ENCODE measurements around the gene PAQR8. TPM values are rescaled to one million over a fixed set of nuclear protein-coding genes. Genes with fewer than 3 reads are reported as not detected.

The PAQR8 gene
- total RNA-seq, 2 donors from 2014 or later = 4.1 to 7.3 TPM

DNA sequence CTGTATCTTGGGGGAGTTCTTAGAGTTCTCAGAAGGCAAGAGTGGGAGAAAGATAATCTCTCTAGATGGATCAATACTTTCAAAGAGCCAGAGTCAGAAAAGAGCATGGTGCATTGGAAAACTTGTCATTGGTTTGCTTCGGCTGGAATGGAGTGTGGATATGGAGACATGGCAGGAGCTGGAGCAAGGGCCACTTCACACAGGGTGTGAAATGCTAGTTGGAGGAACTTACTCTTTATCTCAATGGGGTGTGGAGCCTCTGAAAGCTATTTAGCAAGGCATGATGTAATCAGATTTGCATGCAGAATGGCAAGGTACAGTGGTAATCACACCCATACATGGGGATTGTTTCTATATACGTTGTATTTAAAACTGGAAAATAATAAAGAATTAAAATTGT is 31.5 kb upstream of the PAQR8 start:
- Histone ChIP-seq H3K4me3 (no peak overlapping the region), H3K27me3 (replicated peaks; ENCODE audit: insufficient read depth) (no peaks in the 10 kb centered on the region), H3K36me3 (no peaks in the 10 kb centered on the region), H3K4me1 (ENCODE audit: control insufficient read depth in 1 of 2, low read depth in 2 of 2) (no peaks in the 10 kb centered on the region), H3K9me3 (no peaks in the 10 kb centered on the region), H3K27ac (no peak overlapping the region)
- no peak for ATAC-seq (ENCODE audit: insufficient number of reproducible peaks, low FRiP score, low read depth)
- TF ChIP-seq, protein P1, sequence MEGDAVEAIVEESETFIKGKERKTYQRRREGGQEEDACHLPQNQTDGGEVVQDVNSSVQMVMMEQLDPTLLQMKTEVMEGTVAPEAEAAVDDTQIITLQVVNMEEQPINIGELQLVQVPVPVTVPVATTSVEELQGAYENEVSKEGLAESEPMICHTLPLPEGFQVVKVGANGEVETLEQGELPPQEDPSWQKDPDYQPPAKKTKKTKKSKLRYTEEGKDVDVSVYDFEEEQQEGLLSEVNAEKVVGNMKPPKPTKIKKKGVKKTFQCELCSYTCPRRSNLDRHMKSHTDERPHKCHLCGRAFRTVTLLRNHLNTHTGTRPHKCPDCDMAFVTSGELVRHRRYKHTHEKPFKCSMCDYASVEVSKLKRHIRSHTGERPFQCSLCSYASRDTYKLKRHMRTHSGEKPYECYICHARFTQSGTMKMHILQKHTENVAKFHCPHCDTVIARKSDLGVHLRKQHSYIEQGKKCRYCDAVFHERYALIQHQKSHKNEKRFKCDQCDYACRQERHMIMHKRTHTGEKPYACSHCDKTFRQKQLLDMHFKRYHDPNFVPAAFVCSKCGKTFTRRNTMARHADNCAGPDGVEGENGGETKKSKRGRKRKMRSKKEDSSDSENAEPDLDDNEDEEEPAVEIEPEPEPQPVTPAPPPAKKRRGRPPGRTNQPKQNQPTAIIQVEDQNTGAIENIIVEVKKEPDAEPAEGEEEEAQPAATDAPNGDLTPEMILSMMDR (IDR thresholded peaks at IDR 0.05) = no peak
- DNase-seq (ENCODE audit: low spot score) = no peak

DNA sequence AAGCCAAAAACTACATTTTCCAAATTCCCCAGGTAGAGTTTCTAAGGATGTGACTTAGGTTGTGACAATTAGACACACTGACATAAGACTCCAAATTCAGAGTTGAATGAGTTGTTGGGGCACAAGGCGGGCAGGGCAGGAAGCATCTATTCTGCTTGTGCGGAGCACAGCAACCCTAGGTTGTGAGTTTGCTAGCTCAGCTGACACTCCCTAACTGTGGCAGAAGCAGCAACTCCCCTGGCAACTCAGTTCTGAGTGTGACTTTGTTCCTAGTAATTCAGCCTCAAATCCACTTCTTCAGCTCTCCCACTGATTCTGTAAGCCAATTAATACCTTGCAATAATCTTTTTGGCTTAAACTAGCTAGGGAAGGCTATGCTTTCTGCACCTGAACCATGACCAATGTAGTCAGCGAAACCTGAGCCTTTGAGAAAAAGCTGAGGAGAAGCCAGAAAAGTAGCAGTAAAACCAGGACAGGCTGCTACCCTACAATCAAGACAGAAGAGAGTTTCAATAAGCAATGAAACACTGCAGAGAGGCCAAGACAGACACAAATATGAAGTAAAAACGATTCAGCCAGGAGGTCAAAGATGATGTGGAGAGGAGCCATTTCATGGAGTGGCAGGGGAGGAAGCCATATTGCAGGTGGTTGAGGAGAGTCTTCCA is 30.0 kb upstream of the PAQR8 start:
- no peak for ATAC-seq (ENCODE audit: insufficient number of reproducible peaks, low FRiP score, low read depth)
- Histone ChIP-seq H3K27me3 (replicated peaks; ENCODE audit: insufficient read depth) (no peaks in the 10 kb centered on the region), H3K4me1 (ENCODE audit: control insufficient read depth in 1 of 2, low read depth in 2 of 2) (no peaks in the 10 kb centered on the region), H3K9me3 (no peaks in the 10 kb centered on the region), H3K27ac (no peak overlapping the region), H3K4me3 (no peak overlapping the region), H3K36me3 (no peaks in the 10 kb centered on the region)
- TF ChIP-seq, protein P1 (IDR thresholded peaks at IDR 0.05) = no peak
- no peak for DNase-seq (ENCODE audit: low spot score)

DNA sequence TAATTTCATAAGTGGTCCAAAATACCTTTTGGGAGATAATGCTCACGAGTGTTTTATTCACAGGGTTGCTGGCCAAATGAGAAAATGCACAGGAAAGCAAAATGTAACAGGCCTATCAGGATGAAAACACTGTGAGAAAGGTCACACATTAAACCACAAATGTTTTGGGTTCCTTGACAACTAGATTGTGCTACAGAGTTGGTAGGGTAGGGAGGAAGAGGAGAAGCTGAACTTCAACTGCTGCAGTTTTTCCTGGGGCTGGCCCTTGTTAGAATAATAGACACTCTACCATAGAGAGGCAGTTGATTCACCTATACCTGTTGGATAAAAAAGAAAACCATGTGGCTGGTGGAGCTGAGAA is 28.1 kb upstream of the PAQR8 start:
- H3K27ac ChIP-seq = no peak overlapping the region
- ATAC-seq (ENCODE audit: insufficient number of reproducible peaks, low FRiP score, low read depth) = no peak

DNA sequence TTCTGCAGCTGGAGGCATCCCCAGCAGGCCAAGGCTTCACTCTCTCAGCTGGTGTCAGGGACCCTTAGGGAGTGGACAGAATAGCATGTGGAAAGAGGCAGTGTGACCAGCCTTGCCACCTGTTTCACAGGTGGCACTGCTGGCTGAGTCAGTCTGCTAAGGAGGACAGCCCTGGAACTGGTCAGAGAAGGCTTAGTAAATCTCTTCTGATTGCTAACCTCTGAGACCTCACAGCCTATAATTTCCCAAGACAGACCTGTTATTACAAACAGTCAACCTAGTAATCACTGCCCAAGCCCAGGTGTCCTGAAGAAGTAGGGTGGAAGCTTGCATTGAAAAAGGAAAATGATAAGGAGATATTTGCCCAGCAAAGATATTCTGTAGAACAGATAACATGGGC is 26.4 kb upstream of the PAQR8 start:
- TF ChIP-seq, protein P1 (IDR thresholded peaks at IDR 0.05) = no peak
- Histone ChIP-seq H3K9me3 (no peaks in the 10 kb centered on the region), H3K27me3 (replicated peaks; ENCODE audit: insufficient read depth) (no peaks in the 10 kb centered on the region), H3K27ac (no peak overlapping the region), H3K4me3 (no peak overlapping the region), H3K4me1 (ENCODE audit: control insufficient read depth in 1 of 2, low read depth in 2 of 2) (no peaks in the 10 kb centered on the region), H3K36me3 (no peaks in the 10 kb centered on the region)
- DNase-seq (ENCODE audit: low spot score) (no peak), ATAC-seq (ENCODE audit: insufficient number of reproducible peaks, low FRiP score, low read depth) (no peak)

More for the DNA sequence above, 28.1 kb upstream of the PAQR8 start:
- no peaks in the 10 kb centered on the region for H3K36me3 ChIP-seq
- no peak for DNase-seq (ENCODE audit: low spot score)
- H3K4me1 ChIP-seq (ENCODE audit: control insufficient read depth in 1 of 2, low read depth in 2 of 2) = no peaks in the 10 kb centered on the region
- no peak overlapping the region for H3K4me3 ChIP-seq
- no peaks in the 10 kb centered on the region for H3K9me3 ChIP-seq
- H3K27me3 ChIP-seq (replicated peaks; ENCODE audit: insufficient read depth) = no peaks in the 10 kb centered on the region
- TF ChIP-seq, protein P1 (IDR thresholded peaks at IDR 0.05) = no peak

DNA sequence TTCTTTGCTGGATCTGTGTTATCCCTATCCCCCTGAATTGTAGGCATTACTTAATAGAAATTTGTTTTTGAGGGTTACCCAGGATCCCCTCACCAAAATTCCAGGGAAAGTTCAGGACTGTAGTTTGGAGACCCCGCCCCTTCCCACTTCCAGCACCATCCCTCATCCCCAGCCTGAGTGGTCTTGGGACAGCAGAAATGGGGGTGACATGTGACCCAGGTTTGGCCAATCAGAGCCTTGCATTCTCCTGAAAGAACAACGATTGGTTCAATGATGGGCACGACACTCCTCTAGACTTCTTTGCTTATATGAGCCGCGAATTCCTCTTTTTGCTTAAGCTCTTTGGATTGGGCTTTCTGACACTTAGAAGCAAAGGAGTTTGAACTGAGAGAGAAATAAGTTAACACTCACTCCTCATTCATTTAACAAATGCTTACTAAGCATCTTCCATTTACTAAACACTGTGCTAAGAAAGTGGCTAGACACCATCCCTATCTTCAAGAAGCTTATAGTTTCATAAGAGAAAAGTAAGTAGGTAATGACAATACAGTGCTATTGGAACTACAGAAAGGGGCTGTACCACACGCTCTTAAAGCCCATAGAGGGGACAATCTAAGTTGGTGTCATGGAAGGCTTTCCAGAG is 24.9 kb upstream of the PAQR8 start:
- no peaks in the 10 kb centered on the region for H3K4me1 ChIP-seq (ENCODE audit: control insufficient read depth in 1 of 2, low read depth in 2 of 2)
- DNase-seq (ENCODE audit: low spot score) = no peak
- H3K27ac ChIP-seq = no peak overlapping the region
- ATAC-seq (ENCODE audit: insufficient number of reproducible peaks, low FRiP score, low read depth) = no peak
- H3K9me3 ChIP-seq = no peaks in the 10 kb centered on the region
- H3K27me3 ChIP-seq (replicated peaks; ENCODE audit: insufficient read depth) = no peaks in the 10 kb centered on the region
- no peak overlapping the region for H3K4me3 ChIP-seq
- TF ChIP-seq, protein P1 (IDR thresholded peaks at IDR 0.05) = no peak
- no peaks in the 10 kb centered on the region for H3K36me3 ChIP-seq
